ENCODE measurements around the gene MLPH.

MLPH gene

GRCh38 chr2:237472909-237473877 is 13.9 kb upstream of the MLPH start:
- Histone ChIP-seq H3K36me3 (ENCODE audit: control insufficient read depth, insufficient read depth, low read length) (no peaks in the 10 kb centered on the region), H3K9me3 (ENCODE audit: control insufficient read depth, insufficient read depth, low read length) (no peaks in the 10 kb centered on the region), H3K4me3 (ENCODE audit: low read depth, low read length) (no peak overlapping the region), H3K9ac (ENCODE audit: low read depth, low read length) (no peak overlapping the region), H3K27me3 (ENCODE audit: control insufficient read depth, insufficient read depth, low read length) (peaks cover 26% of the 10 kb centered on the region), H3K4me1 (ENCODE audit: control insufficient read depth, insufficient read depth, low read length) (no peaks in the 10 kb centered on the region)

DNA sequence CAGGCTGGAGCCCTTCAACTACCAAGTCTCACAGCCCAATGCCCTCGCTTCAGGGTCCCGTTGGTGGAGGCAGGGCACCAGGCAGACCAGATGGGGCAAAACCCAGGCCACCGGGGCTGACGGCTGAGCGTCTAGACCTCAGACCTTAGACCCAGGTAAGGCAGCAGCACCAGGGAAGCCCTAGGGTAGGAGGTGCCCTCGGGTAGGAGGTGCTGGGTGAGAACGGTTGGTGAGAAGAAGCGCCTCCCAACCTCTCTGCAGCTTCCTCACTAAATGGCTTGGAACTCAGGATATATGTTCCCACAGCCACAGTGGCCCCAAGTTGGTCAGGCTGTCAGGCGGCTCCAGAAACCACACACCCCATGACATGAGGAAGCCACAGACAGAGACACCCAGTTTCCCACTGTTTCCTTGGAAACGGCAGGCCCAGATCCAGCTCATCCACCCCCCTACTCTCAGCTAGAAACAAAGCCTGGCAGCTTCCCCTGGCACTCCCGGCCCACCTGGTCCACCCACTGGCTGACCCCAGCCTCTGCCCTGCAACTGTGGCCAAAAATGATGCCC is 13.1 kb upstream of the MLPH start:
- no peak overlapping the region for H3K9ac ChIP-seq (ENCODE audit: low read depth, low read length)
- H3K4me3 ChIP-seq (ENCODE audit: low read depth, low read length): no peak overlapping the region
- no peaks in the 10 kb centered on the region for H3K4me1 ChIP-seq (ENCODE audit: control insufficient read depth, insufficient read depth, low read length)
- no peaks in the 10 kb centered on the region for H3K36me3 ChIP-seq (ENCODE audit: control insufficient read depth, insufficient read depth, low read length)
- peaks cover 33% of the 10 kb centered on the region for H3K27me3 ChIP-seq (ENCODE audit: control insufficient read depth, insufficient read depth, low read length)
- H3K9me3 ChIP-seq (ENCODE audit: control insufficient read depth, insufficient read depth, low read length): no peaks in the 10 kb centered on the region

DNA sequence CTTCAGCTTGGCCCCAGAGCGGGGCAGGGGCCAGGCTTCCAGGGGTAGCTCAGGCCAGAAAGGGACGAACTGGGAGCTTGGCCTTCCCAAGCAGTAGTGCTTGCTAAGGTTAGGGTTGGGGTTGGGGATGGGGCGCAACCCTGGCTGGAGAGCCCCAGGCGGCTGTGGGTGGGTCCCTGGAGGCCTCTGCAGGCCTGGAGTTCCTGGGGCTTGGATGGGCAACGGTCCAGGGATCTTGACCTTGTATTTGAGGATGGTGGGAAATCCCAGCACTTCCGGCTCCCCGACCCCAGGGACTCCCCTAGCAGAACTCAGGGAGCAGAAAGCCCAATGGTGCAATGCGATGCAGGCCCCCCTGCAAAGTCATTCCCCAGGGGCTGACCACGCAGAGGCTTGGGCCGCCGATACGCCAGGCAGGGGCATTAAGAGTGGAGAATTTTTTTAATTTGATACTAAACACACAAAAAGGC is 12.6 kb upstream of the MLPH start:
- Histone ChIP-seq H3K9ac (ENCODE audit: low read depth, low read length) (peak overlapping the region; percentile 62), H3K36me3 (ENCODE audit: control insufficient read depth, insufficient read depth, low read length) (no peaks in the 10 kb centered on the region), H3K4me3 (ENCODE audit: low read depth, low read length) (peak overlapping the region; percentile 73), H3K4me1 (ENCODE audit: control insufficient read depth, insufficient read depth, low read length) (no peaks in the 10 kb centered on the region), H3K27me3 (ENCODE audit: control insufficient read depth, insufficient read depth, low read length) (peaks cover 38% of the 10 kb centered on the region), H3K9me3 (ENCODE audit: control insufficient read depth, insufficient read depth, low read length) (no peaks in the 10 kb centered on the region)

DNA sequence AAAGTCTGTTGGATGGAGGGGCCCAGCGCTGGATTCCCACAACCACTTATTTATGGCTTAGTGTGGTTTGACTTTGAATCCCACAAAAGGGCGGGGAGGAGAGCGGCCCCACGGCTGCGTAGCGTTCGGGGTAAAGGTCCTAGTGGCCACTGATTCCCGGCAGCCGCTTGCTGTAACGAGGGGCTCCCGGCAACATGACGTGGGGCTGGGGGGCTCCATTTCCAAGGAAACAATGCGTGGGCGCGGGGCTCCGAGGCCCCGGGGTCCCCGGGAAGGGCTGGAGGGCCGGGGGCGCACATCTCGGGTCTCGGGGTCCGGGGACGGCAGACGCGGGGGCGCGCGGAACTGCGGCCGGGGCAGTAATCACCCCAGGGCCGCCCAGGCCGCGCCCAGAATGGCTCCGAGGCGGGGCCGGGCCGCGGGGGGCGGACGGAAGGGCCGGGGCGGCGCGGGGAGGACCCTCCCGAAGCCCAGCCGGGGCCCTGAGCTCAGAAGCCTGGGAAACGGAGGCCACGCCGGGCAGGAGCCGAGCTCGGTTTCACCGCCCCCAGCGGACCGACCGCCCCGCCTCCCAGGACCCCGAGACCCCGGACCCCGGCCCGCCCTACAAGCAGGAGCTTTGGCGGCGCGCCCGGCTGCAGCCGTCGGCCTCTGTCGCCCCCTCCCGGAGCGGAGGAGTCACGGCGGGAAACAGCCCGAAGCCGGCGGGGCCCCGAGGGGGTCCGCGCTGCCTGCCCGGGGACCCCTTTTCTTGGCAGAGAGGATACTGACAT is 11.9 kb upstream of the MLPH start:
- no peaks in the 10 kb centered on the region for H3K9me3 ChIP-seq (ENCODE audit: control insufficient read depth, insufficient read depth, low read length)
- no peaks in the 10 kb centered on the region for H3K4me1 ChIP-seq (ENCODE audit: control insufficient read depth, insufficient read depth, low read length)
- peaks cover 44% of the 10 kb centered on the region for H3K27me3 ChIP-seq (ENCODE audit: control insufficient read depth, insufficient read depth, low read length)
- peak overlapping the region; percentile 73 for H3K4me3 ChIP-seq (ENCODE audit: low read depth, low read length)
- no peaks in the 10 kb centered on the region for H3K36me3 ChIP-seq (ENCODE audit: control insufficient read depth, insufficient read depth, low read length)
- peak overlapping the region; percentile 62 for H3K9ac ChIP-seq (ENCODE audit: low read depth, low read length)

DNA sequence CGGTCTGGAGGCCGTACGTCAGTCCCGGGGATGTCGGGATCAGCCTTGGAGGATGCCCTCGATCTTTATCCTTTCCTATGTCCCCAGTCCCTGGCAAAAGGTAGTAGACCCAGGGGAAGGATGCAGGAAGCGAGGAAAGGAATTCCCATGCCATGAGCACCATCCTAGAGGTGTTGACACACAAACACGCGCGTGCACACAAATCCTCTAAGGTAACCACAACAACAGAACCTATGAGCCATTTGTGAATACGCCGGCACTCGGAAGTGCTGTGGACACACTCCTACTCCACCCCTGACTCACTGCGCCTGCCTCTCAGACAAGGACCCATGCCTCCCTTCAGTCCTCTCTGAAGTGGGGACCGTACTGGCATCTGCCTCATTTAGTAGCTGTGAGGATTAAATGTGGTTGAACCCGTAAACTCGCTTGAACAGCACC is 11.3 kb upstream of the MLPH start:
- no peaks in the 10 kb centered on the region for H3K9me3 ChIP-seq (ENCODE audit: control insufficient read depth, insufficient read depth, low read length)
- H3K4me3 ChIP-seq (ENCODE audit: low read depth, low read length): peak overlapping the region; percentile 73
- H3K9ac ChIP-seq (ENCODE audit: low read depth, low read length): no peak overlapping the region
- no peaks in the 10 kb centered on the region for H3K36me3 ChIP-seq (ENCODE audit: control insufficient read depth, insufficient read depth, low read length)
- peaks cover 46% of the 10 kb centered on the region for H3K27me3 ChIP-seq (ENCODE audit: control insufficient read depth, insufficient read depth, low read length)
- no peaks in the 10 kb centered on the region for H3K4me1 ChIP-seq (ENCODE audit: control insufficient read depth, insufficient read depth, low read length)

DNA sequence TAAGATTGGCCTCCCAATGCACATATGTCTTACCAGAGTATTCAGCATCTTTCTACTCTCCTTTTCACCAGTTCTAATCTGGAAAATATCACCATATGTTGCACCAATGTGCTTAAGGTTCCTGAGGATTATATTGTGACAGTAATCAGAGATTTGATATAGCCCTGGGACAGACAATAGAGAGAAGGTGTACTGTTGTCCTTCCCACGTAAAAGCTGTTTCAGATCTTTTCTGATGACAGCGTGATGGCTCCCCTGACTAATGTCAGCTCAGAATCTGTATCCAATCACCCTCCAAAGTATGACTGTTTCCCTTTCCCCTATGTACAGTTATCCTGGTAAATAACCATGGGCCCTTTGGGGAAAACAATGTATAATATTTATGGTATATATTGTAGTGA is 9.0 kb upstream of the MLPH start:
- Histone ChIP-seq H3K27me3 (ENCODE audit: control insufficient read depth, insufficient read depth, low read length) (peaks cover 66% of the 10 kb centered on the region), H3K4me1 (ENCODE audit: control insufficient read depth, insufficient read depth, low read length) (no peaks in the 10 kb centered on the region), H3K36me3 (ENCODE audit: control insufficient read depth, insufficient read depth, low read length) (no peaks in the 10 kb centered on the region), H3K9ac (ENCODE audit: low read depth, low read length) (no peak overlapping the region), H3K9me3 (ENCODE audit: control insufficient read depth, insufficient read depth, low read length) (no peaks in the 10 kb centered on the region), H3K4me3 (ENCODE audit: low read depth, low read length) (no peak overlapping the region)

- no peaks in the 10 kb centered on the region for H3K36me3 ChIP-seq (ENCODE audit: control insufficient read depth, insufficient read depth, low read length)
- no peak overlapping the region for H3K9ac ChIP-seq (ENCODE audit: low read depth, low read length)
- no peaks in the 10 kb centered on the region for H3K4me1 ChIP-seq (ENCODE audit: control insufficient read depth, insufficient read depth, low read length)
- H3K9me3 ChIP-seq (ENCODE audit: control insufficient read depth, insufficient read depth, low read length): no peaks in the 10 kb centered on the region
- peaks cover 68% of the 10 kb centered on the region for H3K27me3 ChIP-seq (ENCODE audit: control insufficient read depth, insufficient read depth, low read length)
- no peak overlapping the region for H3K4me3 ChIP-seq (ENCODE audit: low read depth, low read length)
These were observed 8.1 kb upstream of the MLPH start for GRCh38 chr2:237478979-237479378.

DNA sequence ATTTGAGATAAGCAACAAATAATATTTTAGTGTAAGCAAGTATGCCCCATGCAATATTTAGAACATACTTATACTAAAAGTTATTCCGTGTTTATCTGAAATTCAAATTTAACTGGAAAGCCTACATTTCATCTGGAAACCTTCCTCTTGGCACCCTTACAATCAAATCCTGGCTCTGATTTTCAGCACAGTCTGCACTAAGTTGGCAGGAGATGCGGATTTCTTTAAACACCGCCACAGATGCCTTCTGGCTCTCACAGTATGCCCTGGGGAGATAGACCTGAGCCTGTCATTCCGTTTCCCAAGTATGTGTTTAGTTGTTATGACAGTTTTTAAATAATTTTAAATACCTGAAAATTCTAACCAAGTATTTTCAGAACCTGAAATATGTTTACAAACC is 7.3 kb upstream of the MLPH start:
- H3K27me3 ChIP-seq (ENCODE audit: control insufficient read depth, insufficient read depth, low read length): peaks cover 73% of the 10 kb centered on the region
- H3K9ac ChIP-seq (ENCODE audit: low read depth, low read length): no peak overlapping the region
- no peak overlapping the region for H3K4me3 ChIP-seq (ENCODE audit: low read depth, low read length)
- no peaks in the 10 kb centered on the region for H3K36me3 ChIP-seq (ENCODE audit: control insufficient read depth, insufficient read depth, low read length)
- no peaks in the 10 kb centered on the region for H3K9me3 ChIP-seq (ENCODE audit: control insufficient read depth, insufficient read depth, low read length)
- H3K4me1 ChIP-seq (ENCODE audit: control insufficient read depth, insufficient read depth, low read length): no peaks in the 10 kb centered on the region

GRCh38 chr2:237480556-237480955 is 6.5 kb upstream of the MLPH start:
- H3K4me3 ChIP-seq (ENCODE audit: low read depth, low read length): no peak overlapping the region
- H3K9ac ChIP-seq (ENCODE audit: low read depth, low read length): no peak overlapping the region
- H3K27me3 ChIP-seq (ENCODE audit: control insufficient read depth, insufficient read depth, low read length): peaks cover 79% of the 10 kb centered on the region
- H3K36me3 ChIP-seq (ENCODE audit: control insufficient read depth, insufficient read depth, low read length): no peaks in the 10 kb centered on the region
- no peaks in the 10 kb centered on the region for H3K9me3 ChIP-seq (ENCODE audit: control insufficient read depth, insufficient read depth, low read length)
- H3K4me1 ChIP-seq (ENCODE audit: control insufficient read depth, insufficient read depth, low read length): no peaks in the 10 kb centered on the region

- no peaks in the 10 kb centered on the region for H3K9me3 ChIP-seq (ENCODE audit: control insufficient read depth, insufficient read depth, low read length)
- no peak overlapping the region for H3K4me3 ChIP-seq (ENCODE audit: low read depth, low read length)
- H3K36me3 ChIP-seq (ENCODE audit: control insufficient read depth, insufficient read depth, low read length): no peaks in the 10 kb centered on the region
- H3K27me3 ChIP-seq (ENCODE audit: control insufficient read depth, insufficient read depth, low read length): peaks cover 80% of the 10 kb centered on the region
- no peaks in the 10 kb centered on the region for H3K4me1 ChIP-seq (ENCODE audit: control insufficient read depth, insufficient read depth, low read length)
- H3K9ac ChIP-seq (ENCODE audit: low read depth, low read length): no peak overlapping the region
These were observed 6.0 kb upstream of the MLPH start for GRCh38 chr2:237480988-237481525.

- Histone ChIP-seq H3K36me3 (ENCODE audit: control insufficient read depth, insufficient read depth, low read length) (no peaks in the 10 kb centered on the region), H3K9me3 (ENCODE audit: control insufficient read depth, insufficient read depth, low read length) (no peaks in the 10 kb centered on the region), H3K4me3 (ENCODE audit: low read depth, low read length) (no peak overlapping the region), H3K9ac (ENCODE audit: low read depth, low read length) (no peak overlapping the region), H3K4me1 (ENCODE audit: control insufficient read depth, insufficient read depth, low read length) (no peaks in the 10 kb centered on the region), H3K27me3 (ENCODE audit: control insufficient read depth, insufficient read depth, low read length) (peaks cover 78% of the 10 kb centered on the region)
These were observed 4.6 kb upstream of the MLPH start for GRCh38 chr2:237482485-237482884.
